ENCODE data around the gene VSTM1. TPM values are rescaled to one million over a fixed set of nuclear protein-coding genes. Genes with fewer than 3 reads are reported as not detected.

VSTM1 gene
- total RNA-seq, 1 experiment from 2014 or later, result not detected

GRCh38 chr19:54014920-54015560 is 48.7 kb downstream of the VSTM1 start:
- Histone ChIP-seq H4K20me1 (ENCODE audit: insufficient read depth, low read depth, low read length) (no peaks in the 10 kb centered on the region), H3K79me2 (ENCODE audit: low read length) (no peaks in the 10 kb centered on the region), H3K27me3 (ENCODE audit: low read length) (no peaks in the 10 kb centered on the region), H3K4me1 (ENCODE audit: low read length) (no peaks in the 10 kb centered on the region), H3K36me3 (ENCODE audit: insufficient read depth, low read length) (no peaks in the 10 kb centered on the region), H3K9me3 (ENCODE audit: low read length) (no peaks in the 10 kb centered on the region), H3K4me3 (ENCODE audit: low read length) (no peak overlapping the region), H3K9ac (ENCODE audit: low read length) (no peak overlapping the region), H3K27ac (ENCODE audit: low read length) (no peak overlapping the region), H3K9me2 (replicated peaks; ENCODE audit: insufficient read depth, low read length) (no peaks in the 10 kb centered on the region), H3K4me2 (ENCODE audit: low read depth, low read length, poor library complexity, severe bottlenecking) (no peak overlapping the region), H2AFZ (ENCODE audit: low read length) (no peak overlapping the region)
- DNase-seq, result no peak

- no peak overlapping the region for H3K27ac ChIP-seq (ENCODE audit: low read length)
- H2AFZ ChIP-seq (ENCODE audit: low read length), result no peak overlapping the region
- no peak overlapping the region for H3K4me3 ChIP-seq (ENCODE audit: low read length)
- no peaks in the 10 kb centered on the region for H3K9me2 ChIP-seq (replicated peaks; ENCODE audit: insufficient read depth, low read length)
- H3K36me3 ChIP-seq (ENCODE audit: insufficient read depth, low read length), result no peaks in the 10 kb centered on the region
- no peak overlapping the region for H3K9ac ChIP-seq (ENCODE audit: low read length)
- no peak overlapping the region for H3K4me2 ChIP-seq (ENCODE audit: low read depth, low read length, poor library complexity, severe bottlenecking)
- no peak for DNase-seq
- H4K20me1 ChIP-seq (ENCODE audit: insufficient read depth, low read depth, low read length), result no peaks in the 10 kb centered on the region
- H3K27me3 ChIP-seq (ENCODE audit: low read length), result no peaks in the 10 kb centered on the region
- H3K4me1 ChIP-seq (ENCODE audit: low read length), result no peaks in the 10 kb centered on the region
- H3K9me3 ChIP-seq (ENCODE audit: low read length), result no peaks in the 10 kb centered on the region
- no peaks in the 10 kb centered on the region for H3K79me2 ChIP-seq (ENCODE audit: low read length)
Measured at GRCh38 chr19:54013866-54014265, 49.8 kb downstream of the VSTM1 start.

- Histone ChIP-seq H3K4me2 (ENCODE audit: low read depth, low read length, poor library complexity, severe bottlenecking) (no peak overlapping the region), H3K27ac (ENCODE audit: low read length) (no peak overlapping the region), H3K36me3 (ENCODE audit: insufficient read depth, low read length) (no peaks in the 10 kb centered on the region), H2AFZ (ENCODE audit: low read length) (no peak overlapping the region), H3K9me3 (ENCODE audit: low read length) (no peaks in the 10 kb centered on the region), H3K4me1 (ENCODE audit: low read length) (no peaks in the 10 kb centered on the region), H3K79me2 (ENCODE audit: low read length) (no peaks in the 10 kb centered on the region), H3K27me3 (ENCODE audit: low read length) (no peaks in the 10 kb centered on the region), H3K9me2 (replicated peaks; ENCODE audit: insufficient read depth, low read length) (no peaks in the 10 kb centered on the region), H4K20me1 (ENCODE audit: insufficient read depth, low read depth, low read length) (no peaks in the 10 kb centered on the region), H3K4me3 (ENCODE audit: low read length) (no peak overlapping the region), H3K9ac (ENCODE audit: low read length) (no peak overlapping the region)
- DNase-seq, result no peak
Measured at GRCh38 chr19:54011507-54012211, 52.0 kb downstream of the VSTM1 start.

- no peaks in the 10 kb centered on the region for H3K36me3 ChIP-seq (ENCODE audit: insufficient read depth, low read length)
- no peaks in the 10 kb centered on the region for H3K27me3 ChIP-seq (ENCODE audit: low read length)
- H3K27ac ChIP-seq (ENCODE audit: low read length), result no peak overlapping the region
- H2AFZ ChIP-seq (ENCODE audit: low read length), result no peak overlapping the region
- no peak for DNase-seq
- H3K4me2 ChIP-seq (ENCODE audit: low read depth, low read length, poor library complexity, severe bottlenecking), result no peak overlapping the region
- H3K4me3 ChIP-seq (ENCODE audit: low read length), result no peak overlapping the region
- no peaks in the 10 kb centered on the region for H3K79me2 ChIP-seq (ENCODE audit: low read length)
- no peaks in the 10 kb centered on the region for H3K4me1 ChIP-seq (ENCODE audit: low read length)
- H3K9me2 ChIP-seq (replicated peaks; ENCODE audit: insufficient read depth, low read length), result no peaks in the 10 kb centered on the region
- H4K20me1 ChIP-seq (ENCODE audit: insufficient read depth, low read depth, low read length), result no peaks in the 10 kb centered on the region
- H3K9ac ChIP-seq (ENCODE audit: low read length), result no peak overlapping the region
- H3K9me3 ChIP-seq (ENCODE audit: low read length), result no peaks in the 10 kb centered on the region
Measured at GRCh38 chr19:54010474-54010873, 53.2 kb downstream of the VSTM1 start.

GRCh38 chr19:54009440-54009839 is 54.3 kb downstream of the VSTM1 start:
- no peaks in the 10 kb centered on the region for H3K9me3 ChIP-seq (ENCODE audit: low read length)
- H3K27ac ChIP-seq (ENCODE audit: low read length), result no peak overlapping the region
- no peaks in the 10 kb centered on the region for H3K9me2 ChIP-seq (replicated peaks; ENCODE audit: insufficient read depth, low read length)
- H3K4me3 ChIP-seq (ENCODE audit: low read length), result no peak overlapping the region
- no peaks in the 10 kb centered on the region for H3K79me2 ChIP-seq (ENCODE audit: low read length)
- no peak overlapping the region for H3K4me2 ChIP-seq (ENCODE audit: low read depth, low read length, poor library complexity, severe bottlenecking)
- no peak overlapping the region for H2AFZ ChIP-seq (ENCODE audit: low read length)
- no peaks in the 10 kb centered on the region for H3K4me1 ChIP-seq (ENCODE audit: low read length)
- H3K27me3 ChIP-seq (ENCODE audit: low read length), result no peaks in the 10 kb centered on the region
- no peaks in the 10 kb centered on the region for H4K20me1 ChIP-seq (ENCODE audit: insufficient read depth, low read depth, low read length)
- no peak for DNase-seq
- H3K9ac ChIP-seq (ENCODE audit: low read length), result no peak overlapping the region
- H3K36me3 ChIP-seq (ENCODE audit: insufficient read depth, low read length), result no peaks in the 10 kb centered on the region

GRCh38 chr19:54002495-54003315 is 61.0 kb downstream of the VSTM1 start:
- DNase-seq, result no peak
- no peak overlapping the region for H2AFZ ChIP-seq (ENCODE audit: low read length)
- H3K9ac ChIP-seq (ENCODE audit: low read length), result no peak overlapping the region
- no peaks in the 10 kb centered on the region for H3K9me3 ChIP-seq (ENCODE audit: low read length)
- no peak overlapping the region for H3K4me3 ChIP-seq (ENCODE audit: low read length)
- no peaks in the 10 kb centered on the region for H4K20me1 ChIP-seq (ENCODE audit: insufficient read depth, low read depth, low read length)
- no peaks in the 10 kb centered on the region for H3K9me2 ChIP-seq (replicated peaks; ENCODE audit: insufficient read depth, low read length)
- H3K79me2 ChIP-seq (ENCODE audit: low read length), result no peaks in the 10 kb centered on the region
- no peaks in the 10 kb centered on the region for H3K27me3 ChIP-seq (ENCODE audit: low read length)
- no peak overlapping the region for H3K4me2 ChIP-seq (ENCODE audit: low read depth, low read length, poor library complexity, severe bottlenecking)
- H3K27ac ChIP-seq (ENCODE audit: low read length), result no peak overlapping the region
- no peaks in the 10 kb centered on the region for H3K36me3 ChIP-seq (ENCODE audit: insufficient read depth, low read length)
- no peaks in the 10 kb centered on the region for H3K4me1 ChIP-seq (ENCODE audit: low read length)

GRCh38 chr19:54001496-54001895 is 62.2 kb downstream of the VSTM1 start:
- H3K27ac ChIP-seq (ENCODE audit: low read length), result no peak overlapping the region
- no peaks in the 10 kb centered on the region for H3K9me2 ChIP-seq (replicated peaks; ENCODE audit: insufficient read depth, low read length)
- H3K9ac ChIP-seq (ENCODE audit: low read length), result no peak overlapping the region
- no peaks in the 10 kb centered on the region for H3K79me2 ChIP-seq (ENCODE audit: low read length)
- no peak overlapping the region for H2AFZ ChIP-seq (ENCODE audit: low read length)
- no peak for DNase-seq
- H4K20me1 ChIP-seq (ENCODE audit: insufficient read depth, low read depth, low read length), result no peaks in the 10 kb centered on the region
- no peaks in the 10 kb centered on the region for H3K36me3 ChIP-seq (ENCODE audit: insufficient read depth, low read length)
- no peak overlapping the region for H3K4me2 ChIP-seq (ENCODE audit: low read depth, low read length, poor library complexity, severe bottlenecking)
- no peak overlapping the region for H3K4me3 ChIP-seq (ENCODE audit: low read length)
- no peaks in the 10 kb centered on the region for H3K9me3 ChIP-seq (ENCODE audit: low read length)
- H3K27me3 ChIP-seq (ENCODE audit: low read length), result no peaks in the 10 kb centered on the region
- H3K4me1 ChIP-seq (ENCODE audit: low read length), result no peaks in the 10 kb centered on the region

GRCh38 chr19:53999694-54000093 is 64.0 kb downstream of the VSTM1 start:
- H3K4me3 ChIP-seq (ENCODE audit: low read length), result no peak overlapping the region
- no peak overlapping the region for H3K9ac ChIP-seq (ENCODE audit: low read length)
- H4K20me1 ChIP-seq (ENCODE audit: insufficient read depth, low read depth, low read length), result no peaks in the 10 kb centered on the region
- no peaks in the 10 kb centered on the region for H3K4me1 ChIP-seq (ENCODE audit: low read length)
- H2AFZ ChIP-seq (ENCODE audit: low read length), result no peak overlapping the region
- no peaks in the 10 kb centered on the region for H3K79me2 ChIP-seq (ENCODE audit: low read length)
- no peaks in the 10 kb centered on the region for H3K9me3 ChIP-seq (ENCODE audit: low read length)
- no peak overlapping the region for H3K27ac ChIP-seq (ENCODE audit: low read length)
- H3K4me2 ChIP-seq (ENCODE audit: low read depth, low read length, poor library complexity, severe bottlenecking), result no peak overlapping the region
- H3K36me3 ChIP-seq (ENCODE audit: insufficient read depth, low read length), result no peaks in the 10 kb centered on the region
- H3K9me2 ChIP-seq (replicated peaks; ENCODE audit: insufficient read depth, low read length), result no peaks in the 10 kb centered on the region
- no peak for DNase-seq
- no peaks in the 10 kb centered on the region for H3K27me3 ChIP-seq (ENCODE audit: low read length)
